HG03521 (cell line): Measurements from ENCODE around the gene SEMA3F.

ENCODE experiments used
- ATAC-seq: cut with Tn5 transposase; IDR thresholded peaks from one replicate; pipeline ENCODE4 v1.9.1; 2021; ENCODE audit warnings: mild to moderate bottlenecking, moderate library complexity; ENCODE audit not compliant: unreplicated experiment

SEMA3F gene

DNA sequence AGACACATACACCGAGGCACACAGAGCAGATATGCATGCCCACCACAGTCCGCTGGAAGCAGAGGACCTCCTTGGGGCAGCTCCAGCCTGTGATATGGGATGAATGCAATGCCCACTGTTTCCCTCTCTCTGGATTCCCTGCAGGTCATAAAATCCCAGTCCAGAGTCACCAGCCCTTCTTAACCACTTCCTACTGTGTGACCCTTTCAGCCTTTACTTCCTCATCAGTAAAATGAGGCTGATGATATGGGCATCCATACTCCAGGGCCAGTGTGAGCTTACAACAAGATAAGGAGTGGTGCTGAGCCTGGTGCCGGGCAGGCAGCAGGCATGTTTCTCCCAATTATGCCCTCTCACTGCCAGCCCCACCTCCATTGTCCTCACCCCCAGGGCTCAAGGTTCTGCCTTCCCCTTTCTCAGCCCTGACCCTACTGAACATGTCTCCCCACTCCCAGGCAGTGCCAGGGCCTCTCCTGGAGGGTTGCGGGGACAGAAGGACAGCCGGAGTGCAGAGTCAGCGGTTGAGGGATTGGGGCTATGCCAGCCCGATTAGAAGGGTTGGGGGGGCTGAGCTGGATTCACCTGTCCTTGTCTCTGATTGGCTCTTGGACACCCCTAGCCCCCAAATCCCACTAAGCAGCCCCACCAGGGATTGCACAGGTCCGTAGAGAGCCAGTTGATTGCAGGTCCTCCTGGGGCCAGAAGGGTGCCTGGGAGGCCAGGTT lies 36.0 kb downstream of the SEMA3F start, which contains the start of gene GNAT1:
Gene GNAT1 (plus strand): TSS at position 675 of the 725 bp plus-strand sequence. CDS start 116 bp downstream, outside the sequence.
- no peak for ATAC-seq

DNA sequence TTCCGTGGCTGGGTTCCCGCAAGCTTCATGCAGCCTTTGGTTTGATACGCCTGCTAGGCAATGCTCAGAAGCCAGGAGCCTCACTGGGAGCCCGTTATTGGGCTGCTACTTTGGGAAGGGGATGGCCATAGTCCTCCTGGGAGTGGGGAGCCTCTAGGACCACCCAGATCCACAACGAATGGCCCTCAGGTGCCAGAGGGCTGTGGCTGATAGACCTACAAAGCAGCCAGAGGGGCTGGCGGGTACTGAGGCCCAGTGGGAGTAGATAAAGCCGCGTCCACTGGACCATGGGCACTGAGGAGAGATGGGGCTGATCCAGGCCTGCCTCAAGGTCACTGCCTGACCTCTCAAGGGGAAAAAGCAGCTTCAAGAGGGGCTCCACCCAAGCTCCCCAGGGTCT lies 37.0 kb downstream of the SEMA3F start:
- no peak for ATAC-seq

DNA sequence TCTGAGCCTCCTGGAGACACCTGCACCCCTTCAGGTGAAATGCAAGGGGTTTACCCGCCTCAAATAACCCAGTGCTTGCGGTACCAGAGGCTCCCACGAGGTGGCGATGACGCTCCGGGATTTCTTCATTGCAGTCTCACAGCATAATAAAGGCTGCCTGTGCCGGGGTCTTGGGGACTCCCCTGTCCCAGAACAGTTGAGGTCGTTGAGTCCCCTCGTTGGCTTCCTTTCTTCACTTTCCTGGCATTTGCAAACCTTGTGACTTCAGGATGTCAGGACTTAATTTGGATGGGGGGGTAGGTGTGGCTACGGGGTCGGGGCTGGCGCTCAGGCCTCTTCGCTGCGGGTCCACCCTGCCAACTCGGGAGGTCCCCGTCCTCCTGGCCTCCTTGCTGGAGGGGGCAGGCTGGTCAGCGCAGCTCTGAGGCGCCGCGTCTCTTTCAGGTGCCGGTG lies 37.6 kb downstream of the SEMA3F start:
- no peak for ATAC-seq

DNA sequence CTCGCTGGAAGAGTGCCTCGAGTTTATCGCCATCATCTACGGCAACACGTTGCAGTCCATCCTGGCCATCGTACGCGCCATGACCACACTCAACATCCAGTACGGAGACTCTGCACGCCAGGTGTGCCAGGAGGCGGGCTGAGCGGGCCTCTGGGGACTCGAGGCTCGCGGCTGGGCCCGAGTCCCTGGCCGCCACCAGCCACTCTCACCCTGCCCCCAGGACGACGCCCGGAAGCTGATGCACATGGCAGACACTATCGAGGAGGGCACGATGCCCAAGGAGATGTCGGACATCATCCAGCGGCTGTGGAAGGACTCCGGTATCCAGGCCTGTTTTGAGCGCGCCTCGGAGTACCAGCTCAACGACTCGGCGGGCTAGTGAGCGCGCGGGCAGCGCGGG lies 38.2 kb downstream of the SEMA3F start:
- ATAC-seq, result no peak

DNA sequence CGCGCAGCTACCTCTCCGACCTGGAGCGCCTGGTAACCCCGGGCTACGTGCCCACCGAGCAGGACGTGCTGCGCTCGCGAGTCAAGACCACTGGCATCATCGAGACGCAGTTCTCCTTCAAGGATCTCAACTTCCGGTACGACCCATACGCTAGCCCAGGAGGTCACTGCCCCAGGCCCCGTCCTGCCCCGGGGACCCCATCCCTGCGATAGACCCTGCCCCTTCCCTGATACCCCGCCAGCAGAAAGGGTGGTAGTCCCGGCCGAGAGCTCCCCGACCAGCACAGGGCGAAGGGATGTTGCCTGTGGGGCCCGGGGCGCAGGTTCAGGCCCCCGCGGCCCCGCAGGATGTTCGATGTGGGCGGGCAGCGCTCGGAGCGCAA lies 38.6 kb downstream of the SEMA3F start:
- ATAC-seq, result no peak

DNA sequence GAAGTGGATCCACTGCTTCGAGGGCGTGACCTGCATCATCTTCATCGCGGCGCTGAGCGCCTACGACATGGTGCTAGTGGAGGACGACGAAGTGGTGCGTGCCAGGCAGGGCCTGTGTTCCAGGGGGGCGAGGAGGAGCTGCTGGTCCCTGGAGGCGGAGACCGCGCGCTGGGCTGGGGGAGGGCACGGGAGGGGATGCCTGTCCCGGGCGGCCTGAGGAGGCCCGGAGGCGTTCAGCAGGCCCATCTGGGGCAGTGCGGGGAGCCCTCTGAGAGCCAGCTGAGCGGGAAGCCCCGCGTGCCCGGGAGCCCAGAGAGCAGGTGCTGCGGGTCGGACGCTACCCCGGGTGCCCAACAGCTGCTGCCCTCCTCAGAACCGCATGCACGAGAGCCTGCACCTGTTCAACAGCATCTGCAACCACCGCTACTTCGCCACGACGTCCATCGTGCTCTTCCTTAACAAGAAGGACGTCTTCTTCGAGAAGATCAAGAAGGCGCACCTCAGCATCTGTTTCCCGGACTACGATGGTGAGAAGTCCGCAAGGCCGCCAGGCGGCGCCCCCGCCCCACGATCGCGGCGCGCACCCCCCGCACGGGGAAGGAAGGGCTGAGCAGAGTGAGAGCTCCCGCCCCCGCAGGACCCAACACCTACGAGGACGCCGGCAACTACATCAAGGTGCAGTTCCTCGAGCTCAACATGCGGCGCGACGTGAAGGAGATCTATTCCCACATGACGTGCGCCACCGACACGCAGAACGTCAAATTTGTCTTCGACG lies 39.2 kb downstream of the SEMA3F start:
- ATAC-seq, result no peak

DNA sequence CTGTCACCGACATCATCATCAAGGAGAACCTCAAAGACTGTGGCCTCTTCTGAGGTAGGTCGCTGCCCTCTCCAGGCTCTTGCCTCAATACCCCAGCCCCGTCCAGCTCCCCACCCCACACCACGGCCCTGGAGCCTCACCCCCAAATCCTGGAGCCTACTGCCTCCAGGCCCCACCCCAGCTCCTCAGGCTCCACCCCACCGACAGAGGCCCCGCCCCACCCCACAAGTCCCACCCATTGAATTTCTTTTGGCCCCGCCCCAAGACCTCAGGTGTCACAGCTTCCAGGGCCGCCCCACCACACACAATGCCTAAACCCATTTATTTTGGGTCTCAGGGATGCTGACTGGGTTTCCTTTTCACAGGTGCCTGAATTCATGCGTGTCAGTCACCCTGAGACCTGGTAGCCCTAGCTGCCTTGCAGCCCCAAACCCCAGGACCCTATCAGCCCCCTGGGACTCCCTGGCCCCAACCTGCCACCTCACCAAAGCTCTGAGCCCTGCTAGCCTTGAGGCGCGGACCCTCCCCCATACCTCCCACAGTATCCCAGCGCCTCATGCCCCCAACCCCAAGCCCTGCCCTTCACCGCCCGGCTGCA lies 39.9 kb downstream of the SEMA3F start:
- ATAC-seq, result no peak

DNA sequence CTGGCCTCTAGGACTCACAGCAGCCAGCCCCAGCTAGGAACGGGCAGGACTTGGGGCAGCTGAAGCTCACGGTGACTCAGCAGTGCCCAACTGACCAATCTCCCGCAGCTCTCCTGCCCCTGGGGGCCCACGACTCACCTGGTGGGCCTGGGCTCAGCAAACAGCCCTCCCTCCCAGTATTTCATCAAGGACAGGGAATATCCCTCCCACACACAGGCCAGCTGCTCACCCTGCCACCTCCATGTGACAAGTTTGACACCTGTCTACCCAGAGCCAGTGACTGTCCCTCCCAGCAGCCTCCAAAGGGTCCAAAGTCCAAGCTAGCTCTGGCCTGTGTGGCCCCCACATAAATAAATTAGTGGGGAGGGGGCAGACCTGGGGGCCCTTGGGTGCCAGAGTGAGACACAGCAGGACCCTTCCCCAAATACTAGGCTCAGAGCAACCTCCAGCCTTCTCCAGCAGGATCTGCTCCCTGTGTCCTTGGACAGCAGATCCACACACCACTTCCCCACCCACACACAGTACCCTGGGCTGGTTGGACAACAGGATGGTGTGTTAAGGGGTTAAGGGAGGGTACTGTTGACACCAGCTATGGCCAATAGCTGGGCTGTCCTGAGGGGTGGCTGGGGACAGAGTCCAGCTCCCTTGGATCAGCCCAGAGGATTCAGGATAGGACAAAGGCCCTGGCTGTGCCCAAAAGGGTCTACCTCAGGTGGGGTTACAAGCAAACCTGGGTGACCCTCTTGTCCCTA lies 40.6 kb downstream of the SEMA3F start:
- no peak for ATAC-seq

DNA sequence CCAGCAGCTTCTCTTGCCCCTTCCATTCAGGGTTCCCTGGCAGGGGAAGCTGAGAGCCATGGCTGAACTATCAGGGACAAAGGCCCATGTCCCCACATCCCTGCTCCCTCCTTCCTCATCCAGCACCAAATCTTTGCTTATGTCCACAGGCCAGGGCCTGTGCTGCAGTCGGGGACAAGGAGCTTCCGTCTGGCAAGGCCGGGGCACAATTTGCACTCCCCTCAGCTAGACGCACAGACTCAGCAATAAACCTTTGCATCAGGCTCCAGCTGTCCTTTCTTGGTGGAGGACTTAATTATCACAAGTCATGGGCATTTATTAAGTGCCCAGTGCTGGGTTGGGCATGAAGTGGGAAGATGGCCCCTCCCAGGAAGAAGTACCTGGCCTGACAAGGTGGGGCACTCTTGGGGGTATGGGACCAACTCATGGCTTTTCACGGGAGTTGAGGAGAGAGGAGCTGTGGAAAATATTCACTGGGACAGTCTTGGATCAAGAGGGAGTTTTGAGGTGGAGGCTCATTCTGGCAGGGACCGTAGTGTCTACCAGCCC lies 41.2 kb downstream of the SEMA3F start:
- ATAC-seq, result no peak

DNA sequence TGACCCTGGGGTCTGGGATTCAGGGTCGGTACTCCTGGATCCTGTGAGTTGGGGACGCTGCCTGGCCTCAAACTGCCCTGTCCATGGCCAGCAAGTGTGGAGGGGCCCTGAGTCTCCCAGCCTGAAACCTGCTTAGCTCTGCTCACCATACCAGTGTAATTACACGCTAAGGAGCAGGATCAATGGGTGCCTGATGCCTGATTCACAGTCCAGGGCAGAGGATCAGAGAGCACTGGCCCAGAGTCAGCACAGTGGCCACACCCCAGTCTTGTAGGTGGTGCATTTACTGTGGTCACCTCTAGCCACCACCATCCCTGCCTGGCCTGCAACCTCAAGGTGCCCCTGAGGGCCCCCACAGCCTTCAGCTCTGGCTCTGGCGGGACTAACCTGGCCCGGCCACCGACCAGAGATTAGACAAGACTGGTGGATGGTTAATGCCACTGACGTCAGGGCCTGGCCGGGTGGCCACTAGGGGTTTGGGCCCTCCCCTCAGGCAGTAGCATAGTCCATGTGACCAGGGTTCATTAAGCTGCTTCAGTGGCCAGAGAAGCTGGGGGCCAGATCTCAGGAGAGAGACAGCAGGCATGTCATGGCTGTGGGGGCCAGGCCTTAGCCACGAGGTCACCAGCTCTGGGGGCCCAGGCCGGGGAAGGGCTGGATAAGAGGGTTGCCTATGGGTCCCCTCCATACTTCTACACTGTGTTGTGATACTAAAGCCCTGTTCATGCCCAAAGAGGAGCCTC lies 46.6 kb downstream of the SEMA3F start:
- ATAC-seq, result no peak

DNA sequence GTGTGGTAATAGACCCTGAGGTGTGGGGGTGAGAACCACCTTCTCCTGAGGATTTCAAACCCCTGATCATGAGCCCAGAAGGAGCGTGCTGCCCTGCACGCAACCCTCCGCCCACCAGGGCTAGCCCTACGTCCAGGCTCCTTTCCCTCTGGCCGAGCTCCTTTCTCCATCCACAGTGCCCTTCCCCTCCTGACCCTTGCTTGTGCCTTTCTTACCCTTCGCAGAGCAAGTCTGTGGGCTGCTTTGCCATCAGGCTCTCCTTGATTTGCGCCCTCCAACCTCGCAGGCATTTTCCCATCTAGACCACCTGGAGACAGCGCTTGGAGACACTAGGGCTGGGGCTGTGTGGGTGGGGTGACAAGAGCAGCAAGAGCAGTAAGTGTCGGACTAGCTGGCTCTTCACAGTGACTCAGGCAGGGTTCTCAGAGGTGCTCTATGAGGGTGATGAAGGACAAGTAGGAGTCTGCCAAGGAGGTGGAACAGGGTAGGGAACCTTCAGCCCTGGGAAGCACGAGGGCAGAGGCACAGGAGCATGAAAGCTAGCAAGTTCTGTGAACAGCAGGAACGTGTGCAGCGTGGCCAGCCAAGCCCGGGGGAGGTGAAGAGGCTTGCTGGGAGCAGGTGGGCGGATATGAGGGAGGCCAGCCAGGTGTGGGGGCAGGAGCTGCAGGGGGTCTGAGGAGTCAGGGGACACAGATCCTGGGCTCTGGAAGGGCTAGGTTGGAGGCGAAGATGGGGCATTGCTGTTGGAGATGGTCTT lies 47.4 kb downstream of the SEMA3F start:
- ATAC-seq, result no peak

DNA sequence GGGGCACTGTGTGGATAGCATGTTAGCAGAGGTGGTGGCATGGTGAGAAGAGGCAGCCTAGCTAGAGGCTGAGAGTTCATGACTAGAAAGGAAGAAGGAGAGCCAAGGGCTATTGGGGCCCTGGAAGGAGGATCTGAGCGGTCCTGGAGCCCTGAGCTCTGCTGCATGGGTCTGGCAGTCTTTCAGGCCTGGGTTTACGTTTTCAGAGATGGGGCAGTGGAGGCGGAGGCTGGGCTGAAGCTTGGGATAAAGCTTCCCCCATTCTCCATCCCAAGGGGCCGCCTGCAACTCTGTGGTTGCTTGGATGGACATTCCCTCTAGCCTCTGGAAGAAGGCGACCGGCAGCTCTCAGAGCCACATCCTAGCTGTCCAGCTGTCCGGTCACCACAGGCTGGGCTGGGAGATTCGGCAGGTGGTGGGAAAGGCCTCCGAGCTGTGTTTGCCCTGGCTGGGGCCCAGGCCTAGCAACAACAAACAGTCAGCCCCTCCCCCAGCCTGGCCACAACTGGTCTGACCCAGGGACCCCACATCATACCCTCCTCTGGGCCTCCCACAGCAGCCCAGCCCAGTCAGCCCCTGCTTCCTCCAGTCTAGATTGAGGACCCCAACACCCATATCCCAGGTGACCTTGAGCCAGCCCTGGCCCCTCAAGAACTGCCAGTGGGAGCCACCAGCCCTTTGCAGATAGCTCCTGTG lies 48.1 kb downstream of the SEMA3F start:
- ATAC-seq, result no peak

DNA sequence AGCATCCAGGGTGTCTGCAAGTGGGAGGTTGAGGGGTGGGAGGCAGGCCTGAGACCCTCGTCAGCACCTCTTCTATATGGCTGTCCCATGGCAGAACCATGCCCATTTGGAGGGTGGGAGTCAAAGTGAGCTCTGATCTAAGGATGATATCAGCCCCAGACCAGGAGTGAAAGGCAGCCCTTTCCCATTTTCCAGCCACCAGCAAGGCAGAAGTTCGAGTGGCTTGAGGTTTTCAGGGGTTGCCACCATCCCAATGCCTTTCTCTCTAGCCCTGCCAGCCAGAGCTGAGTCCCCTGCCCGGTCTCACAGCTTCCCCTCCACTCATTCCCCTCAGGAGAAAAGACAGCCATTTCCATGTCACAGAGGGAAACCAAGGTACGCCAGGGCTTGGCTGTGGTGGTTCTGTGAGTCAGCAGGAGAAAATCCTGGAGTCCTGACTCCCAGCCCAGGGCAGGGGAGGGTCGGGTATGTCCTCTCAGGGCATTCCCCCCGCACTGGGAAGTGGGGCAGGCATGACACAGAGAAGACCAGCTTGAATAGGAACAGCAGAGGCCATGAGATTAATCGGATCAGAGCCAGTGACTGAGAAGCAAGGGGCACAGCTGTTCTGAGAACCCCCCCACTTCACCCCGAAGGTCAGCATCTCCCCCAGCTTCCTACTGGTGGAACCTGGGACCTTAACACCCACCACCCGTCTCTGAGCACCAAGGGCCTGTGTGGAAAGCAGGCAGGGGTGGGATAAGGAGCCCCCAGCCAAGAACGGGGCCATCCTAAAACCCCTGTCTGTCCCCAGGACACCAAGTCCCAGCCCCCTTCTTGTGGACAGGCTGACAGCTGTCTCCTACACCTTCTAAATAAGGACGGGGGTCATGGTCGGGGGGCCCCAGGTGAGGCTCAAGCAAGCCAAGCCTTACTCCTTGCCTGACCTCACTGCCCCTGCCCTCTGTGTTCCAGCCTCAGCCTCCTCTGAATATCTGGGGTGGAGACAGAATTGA lies 49.0 kb downstream of the SEMA3F start:
- ATAC-seq, result no peak

DNA sequence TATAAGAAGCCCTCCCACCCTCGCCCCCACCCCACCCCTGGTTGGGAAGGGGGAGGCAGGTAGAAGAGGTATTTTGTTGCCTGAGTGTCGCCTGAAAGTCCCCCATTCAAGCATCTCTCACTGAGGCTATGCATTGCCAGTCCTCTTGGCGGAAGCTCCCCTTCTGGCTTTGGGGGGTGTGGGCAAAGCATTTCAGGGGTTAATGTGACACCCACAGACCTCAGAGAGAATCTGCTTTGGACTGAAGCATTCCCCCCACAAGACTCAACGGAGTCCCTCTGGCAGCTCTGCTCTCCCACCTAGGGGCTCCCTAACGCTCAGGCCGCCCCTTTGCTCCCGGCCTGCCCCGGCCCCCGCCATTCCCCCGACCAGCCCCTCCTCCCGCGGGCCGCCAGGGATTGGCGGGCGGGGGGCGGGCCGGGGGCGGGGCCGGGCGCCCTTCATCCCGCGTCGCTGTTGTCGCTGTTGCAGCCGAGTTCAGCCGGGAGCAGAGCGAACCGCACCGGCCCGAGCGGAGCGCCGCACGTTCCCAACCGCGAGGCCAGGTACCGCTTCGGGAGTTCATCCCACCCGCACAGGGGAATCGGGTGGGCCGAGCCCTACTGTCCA lies 49.8 kb downstream of the SEMA3F start, which contains the start of gene SLC38A3:
Gene SLC38A3 (plus strand): TSS at position 468 of the 609 bp plus-strand sequence. CDS start 8,929 bp downstream, outside the sequence.
- ATAC-seq, result no peak

DNA sequence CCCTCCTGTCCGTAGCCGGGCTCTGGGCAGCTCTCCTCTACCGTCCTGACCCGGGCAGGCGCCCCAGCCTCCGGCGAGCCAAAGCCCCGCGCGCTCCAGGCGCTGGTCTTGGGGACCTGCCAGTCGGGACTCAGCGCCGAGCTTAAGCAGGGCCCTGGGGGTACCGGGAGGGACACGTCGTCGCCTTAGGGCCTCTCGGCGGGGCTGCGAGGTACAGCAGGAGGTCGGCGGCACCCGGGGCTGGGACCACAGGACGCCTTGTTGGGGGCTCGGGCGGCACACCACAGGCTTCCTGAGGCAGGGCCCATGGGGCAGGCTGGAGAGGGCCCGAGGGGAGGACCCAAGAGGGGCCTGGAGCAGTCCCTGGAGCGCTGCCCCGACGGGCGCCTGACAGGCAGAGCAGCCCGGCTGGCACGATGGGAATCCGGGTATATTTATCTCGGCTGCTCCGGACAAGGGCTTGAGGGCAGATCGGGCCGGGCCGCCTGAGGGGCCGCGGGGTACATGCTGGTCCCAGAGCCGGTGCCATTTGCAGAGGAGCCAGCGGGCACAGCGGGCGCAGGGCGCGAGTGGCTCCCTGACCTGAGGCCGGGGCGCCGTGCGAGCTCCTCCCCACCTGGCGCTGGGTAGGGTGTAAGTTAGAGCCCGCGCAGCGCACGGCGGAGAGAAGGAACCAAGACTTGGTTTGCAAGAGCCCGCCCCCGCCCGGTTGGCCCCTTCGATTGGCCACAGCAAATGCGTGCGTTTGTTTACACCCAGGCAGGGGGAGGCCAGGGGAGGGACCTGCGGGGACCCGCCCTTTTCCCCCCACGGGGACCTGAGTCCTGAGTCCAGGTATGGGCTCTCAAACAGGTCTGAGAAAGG lies 50.5 kb downstream of the SEMA3F start:
- ATAC-seq, result no peak
